GM19238 (cell line): ENCODE data around the gene C5.
A peak's percentile ranks its signal among the peaks of the same experiment; 100 is the strongest.
"Not testable (repeated sequence)": the region's sequence is repeated elsewhere in the genome, so short reads cannot be mapped to it uniquely, and the experiment has no call there.

Source experiments
- DNase-seq: peaks from one replicate; pipeline ENCODE4 v3.0.0; 2011; ENCODE audit warnings: low spot score; ENCODE audit not compliant: insufficient read length

C5 gene

DNA sequence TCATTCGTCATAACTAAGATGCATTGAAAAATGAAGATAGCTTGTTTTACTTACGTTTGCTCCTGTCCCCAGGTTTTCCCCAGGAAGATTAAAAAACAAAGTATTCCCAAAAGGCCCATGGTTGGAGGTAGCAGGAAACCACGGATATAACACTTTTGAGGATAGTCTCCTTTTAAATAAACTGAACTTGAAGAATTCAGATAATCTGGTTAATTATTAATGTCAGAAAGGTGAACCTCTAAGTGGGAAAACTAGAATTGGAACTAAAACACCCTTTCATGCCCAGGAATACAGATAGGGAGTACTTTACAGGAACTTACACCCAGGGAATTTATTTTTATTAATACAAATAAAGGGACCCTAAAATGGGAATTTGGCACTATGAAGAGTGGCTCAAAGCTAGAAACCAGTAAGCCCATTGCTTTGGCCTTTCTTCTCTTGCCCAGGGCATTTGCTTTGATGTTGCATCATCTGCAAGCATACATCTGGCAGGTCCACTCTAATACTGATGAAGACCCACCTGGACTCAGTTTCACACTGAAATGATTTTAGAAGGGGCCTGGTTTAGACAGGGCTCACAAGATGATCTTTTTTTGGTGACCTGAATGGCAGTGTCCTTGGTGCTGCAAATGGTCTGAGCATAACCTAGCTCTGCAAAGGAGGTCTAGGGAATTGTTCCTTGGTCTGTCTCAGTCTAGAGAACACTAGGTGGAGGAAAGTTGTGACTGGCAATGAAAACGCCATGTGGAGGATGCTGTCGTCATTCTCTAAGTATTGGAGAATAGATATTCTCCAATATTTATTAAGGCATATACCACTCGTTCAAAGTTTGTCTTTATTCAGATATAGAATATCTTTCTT is at the start of gene C5:
Gene C5, minus strand, starts transcription at position 148 of the 861 bp plus-strand sequence. Its CDS starts 29 bp downstream, at position 119.
- no peak for DNase-seq

DNA sequence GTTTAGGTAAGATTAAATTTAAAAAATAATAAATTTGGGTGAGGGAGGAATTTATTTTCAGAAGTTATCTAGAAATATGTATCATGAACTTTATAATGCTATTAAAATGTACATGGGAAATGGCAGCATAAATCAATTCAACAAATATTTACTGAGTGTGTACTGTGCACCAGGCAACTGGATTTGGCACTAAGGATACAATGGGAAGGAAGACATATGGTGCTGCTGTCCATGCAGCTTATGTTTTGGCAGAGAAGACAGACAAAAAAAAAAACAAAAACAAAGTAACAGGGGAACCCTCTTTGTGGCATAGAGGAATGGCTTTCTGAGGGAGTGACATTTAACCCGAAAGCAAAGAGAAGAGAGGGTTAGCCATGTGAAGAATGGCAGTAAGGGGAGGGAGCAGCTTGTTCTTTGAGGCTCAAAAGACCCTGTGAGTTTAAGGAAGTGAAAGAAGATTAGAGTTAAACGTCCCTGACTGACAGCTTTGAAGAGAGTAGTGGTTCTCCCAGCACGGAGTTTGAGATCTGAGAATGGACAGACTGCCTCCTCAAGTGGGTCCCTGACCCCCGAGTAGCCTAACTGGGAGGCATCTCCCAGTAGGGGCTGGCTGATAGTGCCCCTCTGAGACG is 48.6 kb upstream of the C5 start:
- no peak for DNase-seq

DNA sequence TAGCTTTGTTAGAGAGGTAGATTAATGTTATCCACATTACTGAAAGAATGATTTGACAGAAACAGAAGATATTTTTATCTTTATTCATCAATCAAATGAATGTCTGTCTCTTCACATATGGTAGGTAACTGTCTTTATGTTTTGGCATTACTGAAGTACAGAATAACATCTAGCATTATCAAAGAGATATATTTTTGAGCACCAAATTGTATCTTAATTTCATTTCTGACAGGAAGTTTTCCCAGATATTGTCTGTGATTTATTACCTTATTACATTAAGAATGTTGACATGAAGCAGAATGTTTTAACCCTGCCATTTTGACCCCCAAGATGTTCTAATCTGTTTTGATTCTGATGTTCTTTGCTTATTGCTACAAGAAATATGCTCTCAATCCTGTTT is 45.0 kb upstream of the C5 start:
- DNase-seq = no peak

- not testable (repeated sequence) for DNase-seq
These were observed 40.7 kb upstream of the C5 start for GRCh38 chr9:121090743-121091142.

GRCh38 chr9:121088576-121088975 is 38.5 kb upstream of the C5 start:
- no peak for DNase-seq

GRCh38 chr9:121085661-121086060 is 35.6 kb upstream of the C5 start:
- no peak for DNase-seq

DNA sequence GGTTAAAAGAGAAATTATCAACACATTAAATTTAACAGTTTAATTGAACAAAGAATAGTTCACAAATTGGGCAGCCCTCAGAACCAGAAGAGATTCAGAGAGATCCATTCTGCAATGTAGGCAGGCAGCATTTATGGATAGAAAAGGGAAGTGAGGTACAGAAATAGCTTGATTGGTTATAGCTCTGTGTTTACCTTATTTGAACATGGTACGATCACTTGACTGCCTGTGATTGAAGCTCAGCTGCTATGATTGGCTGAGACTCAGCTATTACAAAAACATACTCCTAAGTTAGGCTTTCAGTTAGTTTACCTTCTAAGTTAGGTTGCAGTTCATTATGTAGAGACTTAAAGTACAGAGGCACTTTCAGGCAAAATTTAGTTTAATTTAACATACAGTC is 32.0 kb upstream of the C5 start:
- no peak for DNase-seq

- DNase-seq = no peak
These were observed 25.4 kb upstream of the C5 start for GRCh38 chr9:121075251-121076036.

DNA sequence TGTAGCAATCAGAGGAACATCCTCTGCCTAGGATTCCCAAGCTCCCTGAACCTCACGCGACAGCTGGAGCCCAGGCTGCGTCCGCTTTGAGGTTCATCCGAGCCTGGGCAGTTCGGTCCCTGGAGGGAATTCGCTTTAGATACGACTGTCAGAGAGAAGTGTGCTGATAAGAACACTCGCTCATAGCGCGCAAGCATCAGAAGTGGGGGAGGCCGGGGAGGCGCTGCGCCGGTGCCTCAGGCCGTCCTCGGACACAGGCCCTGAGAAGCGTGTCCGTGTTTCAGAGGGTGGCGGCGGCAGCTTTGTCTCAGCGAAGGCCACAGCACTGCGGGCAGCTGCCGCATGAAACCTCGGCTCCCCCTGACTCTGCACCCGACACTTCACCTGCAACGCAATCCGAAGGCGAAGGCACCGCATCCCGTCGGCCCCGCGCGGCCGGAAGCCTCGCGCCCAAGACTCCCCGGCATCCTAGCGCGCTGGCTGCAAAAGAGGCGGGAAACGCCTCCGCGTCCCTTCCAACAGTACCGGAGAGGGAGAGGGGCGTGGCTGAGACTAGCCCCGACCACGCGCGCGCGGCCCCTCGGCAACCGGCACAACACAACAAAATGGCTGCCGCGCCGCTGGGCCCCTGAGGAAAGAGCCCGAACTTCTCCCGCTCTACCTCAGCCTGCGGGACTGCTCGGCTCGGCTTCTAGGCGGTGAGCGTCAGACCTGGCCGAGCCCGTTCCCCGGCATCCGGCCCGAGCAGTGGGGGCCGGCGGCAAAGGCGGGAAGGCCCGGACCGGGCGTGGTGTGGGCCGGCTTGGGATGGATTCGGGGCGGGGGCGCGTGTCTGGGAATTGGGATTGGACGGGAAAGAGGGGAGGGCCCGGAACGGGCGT is 24.5 kb upstream of the C5 start, which contains the start of gene CNTRL:
Gene CNTRL, plus strand, starts transcription at position 586 of the 881 bp plus-strand sequence. CDS start 13,372 bp downstream, outside the sequence.
- DNase-seq = peak; percentile 47

GRCh38 chr9:121073038-121073437 is 23.0 kb upstream of the C5 start:
- DNase-seq = no peak

DNA sequence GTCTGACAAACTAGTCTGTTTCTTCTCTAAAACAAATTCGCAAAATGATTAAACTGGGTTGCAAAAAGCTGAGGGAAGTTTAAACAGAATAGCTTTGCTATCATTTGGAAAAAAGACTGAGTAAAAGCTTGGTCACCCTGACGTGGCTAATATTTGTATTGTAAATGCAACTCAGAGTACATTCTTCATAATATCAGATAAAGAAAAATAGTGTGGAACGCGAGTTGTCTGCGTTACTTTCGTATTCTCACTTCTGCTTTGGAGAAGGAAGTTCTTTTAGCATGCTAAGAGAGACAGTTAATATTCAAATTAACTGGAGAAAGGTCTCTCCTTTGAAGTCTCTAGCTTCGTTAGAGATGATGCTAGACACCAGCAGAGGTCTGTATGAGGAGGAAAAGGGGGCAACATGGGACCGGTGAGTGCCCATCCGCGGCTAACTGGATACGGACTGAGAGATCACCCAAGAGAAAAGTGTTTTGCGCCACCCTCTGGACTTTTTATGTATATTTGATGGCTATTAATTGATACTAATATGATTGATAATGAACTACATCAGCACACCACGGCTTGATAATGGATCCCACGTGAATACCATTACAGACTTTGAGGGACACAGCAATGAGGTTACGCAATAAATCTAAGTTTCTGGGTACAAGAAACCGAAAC is 21.8 kb upstream of the C5 start:
- DNase-seq = no peak

DNA sequence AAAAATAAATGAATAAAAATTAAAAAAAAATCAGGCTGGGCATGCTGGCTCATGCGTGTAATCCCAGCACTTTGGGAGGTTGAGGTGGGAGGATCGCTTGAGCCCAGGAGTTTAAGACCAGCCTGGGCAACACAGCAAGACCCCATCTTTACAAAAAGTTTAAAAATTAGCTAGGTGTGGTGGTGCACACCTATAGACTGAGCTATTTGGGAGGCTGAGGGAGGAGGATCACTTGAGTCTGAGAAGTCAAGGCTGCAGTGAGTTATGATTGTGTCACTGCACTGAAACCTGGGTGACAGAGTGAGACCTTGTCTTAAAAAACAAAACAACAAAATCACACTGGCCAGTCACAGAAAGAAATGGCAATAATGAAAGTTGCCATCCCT is 21.3 kb upstream of the C5 start:
- DNase-seq = no peak

- DNase-seq = no peak
These were observed 19.3 kb upstream of the C5 start for GRCh38 chr9:121069396-121069795.

GRCh38 chr9:121067640-121068039 is 17.6 kb upstream of the C5 start:
- DNase-seq = no peak

DNA sequence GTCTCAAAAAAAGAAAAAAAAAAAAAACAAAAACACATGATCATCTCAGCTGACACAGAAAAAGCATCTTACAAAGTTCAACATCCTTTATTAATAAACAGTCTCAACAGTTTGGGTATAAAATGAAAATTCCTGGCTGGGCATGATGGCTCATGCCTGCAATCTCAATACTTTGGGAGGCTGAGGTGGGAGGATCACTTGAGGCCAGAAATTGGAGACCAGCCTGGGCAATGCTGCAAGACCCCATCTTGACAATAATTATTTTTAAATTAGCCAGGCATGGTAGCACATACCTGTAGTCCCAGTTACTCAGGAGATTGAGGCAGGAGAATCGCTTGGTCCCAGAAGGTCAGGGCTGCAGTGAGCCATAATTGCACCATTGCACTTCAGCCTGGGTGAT is 16.8 kb upstream of the C5 start:
- no peak for DNase-seq

GRCh38 chr9:121059998-121060636 is 10.0 kb upstream of the C5 start:
- DNase-seq = no peak

DNA sequence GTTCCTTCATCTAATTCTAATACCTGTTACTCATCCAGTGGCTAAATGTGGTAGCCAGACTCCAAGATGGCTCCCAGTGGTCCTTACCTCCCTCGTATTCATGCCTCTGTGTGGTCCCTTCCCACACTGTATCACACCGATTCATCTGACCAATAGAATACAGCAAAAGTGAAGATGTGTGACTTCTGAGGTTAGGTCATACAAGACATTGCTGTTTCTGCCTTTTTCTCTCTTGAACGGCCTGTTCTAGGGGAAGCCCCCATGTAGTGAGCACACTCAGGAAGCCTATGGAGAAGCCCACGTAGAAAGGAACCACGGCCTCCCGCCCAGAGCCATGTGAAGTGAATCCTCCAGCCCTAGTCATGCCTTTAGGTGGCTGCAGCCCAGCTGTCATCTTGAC is 9.4 kb upstream of the C5 start:
- no peak for DNase-seq

GRCh38 chr9:121057821-121058220 is 7.7 kb upstream of the C5 start:
- DNase-seq = no peak

- no peak for DNase-seq
These were observed 5.6 kb upstream of the C5 start for GRCh38 chr9:121055642-121056143.

DNA sequence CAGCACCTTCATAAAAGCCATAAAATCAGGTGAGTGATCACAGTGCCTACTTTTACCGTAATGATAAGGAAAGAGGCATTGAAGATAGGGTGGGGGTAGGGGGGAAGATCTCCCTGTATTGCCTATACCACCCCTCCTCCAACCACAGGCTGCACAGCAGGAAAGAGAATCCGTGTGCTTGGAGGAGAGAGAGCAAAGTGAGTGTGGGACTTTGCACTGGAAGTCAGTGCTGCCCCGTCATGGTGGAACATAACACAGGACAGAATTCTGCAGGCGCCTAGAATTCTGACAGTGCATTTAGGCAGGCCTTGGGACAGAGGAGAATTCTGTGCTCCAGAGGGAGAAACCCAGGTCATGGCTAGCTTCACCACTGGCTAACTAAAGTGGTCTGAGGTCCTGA is 3.5 kb upstream of the C5 start:
- DNase-seq = no peak
